ENCODE results near the gene SH3RF3.

The SH3RF3 gene

GRCh38 chr2:109246176-109246575 lies 117.2 kb downstream of the SH3RF3 start:
- DNase-seq = no peak

GRCh38 chr2:109246616-109247015 lies 117.6 kb downstream of the SH3RF3 start:
- no peak for DNase-seq

- DNase-seq = no peak
Measured at GRCh38 chr2:109247340-109247739, 118.3 kb downstream of the SH3RF3 start.

DNA sequence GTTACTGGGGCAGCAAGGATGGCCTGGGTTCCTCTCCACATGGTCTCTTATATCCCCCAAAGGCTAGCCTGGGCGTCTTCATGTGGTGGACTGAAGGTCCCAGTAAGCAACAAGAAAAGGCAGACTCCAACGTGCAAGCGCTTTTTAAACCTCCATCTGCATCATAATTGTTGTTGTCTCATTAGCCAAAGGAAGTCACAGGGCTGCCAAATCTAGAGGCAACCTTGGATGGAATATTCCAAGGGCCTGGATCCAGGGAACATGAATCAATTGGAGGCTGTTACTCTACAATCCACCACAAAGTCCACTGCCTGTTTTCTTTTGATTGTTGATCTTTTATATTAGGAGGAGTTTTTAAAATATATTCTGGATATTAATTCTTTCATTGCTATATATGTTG lies 118.8 kb downstream of the SH3RF3 start:
- no peak for DNase-seq

GRCh38 chr2:109248590-109248989 lies 119.6 kb downstream of the SH3RF3 start:
- no peak for DNase-seq

DNA sequence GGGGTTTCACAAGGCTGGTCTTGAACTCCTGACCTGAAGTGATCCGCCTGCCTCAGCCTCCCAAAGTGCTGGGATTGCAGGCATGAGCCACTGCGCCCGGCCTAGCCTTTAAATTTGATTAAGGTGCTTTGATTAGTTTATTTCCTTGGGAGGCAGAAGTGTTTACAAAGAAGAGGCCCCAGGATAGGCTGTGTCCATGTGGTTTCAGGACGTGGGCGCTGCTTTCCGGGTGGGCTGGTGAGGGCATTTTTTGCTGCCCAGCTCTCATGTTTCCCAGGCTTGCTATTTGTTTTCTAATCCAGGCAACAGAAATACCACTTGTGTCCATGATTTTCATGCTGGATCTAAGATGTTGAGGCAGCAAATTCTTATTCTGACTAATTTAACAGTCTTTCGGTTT lies 124.2 kb downstream of the SH3RF3 start:
- no peak for DNase-seq

DNA sequence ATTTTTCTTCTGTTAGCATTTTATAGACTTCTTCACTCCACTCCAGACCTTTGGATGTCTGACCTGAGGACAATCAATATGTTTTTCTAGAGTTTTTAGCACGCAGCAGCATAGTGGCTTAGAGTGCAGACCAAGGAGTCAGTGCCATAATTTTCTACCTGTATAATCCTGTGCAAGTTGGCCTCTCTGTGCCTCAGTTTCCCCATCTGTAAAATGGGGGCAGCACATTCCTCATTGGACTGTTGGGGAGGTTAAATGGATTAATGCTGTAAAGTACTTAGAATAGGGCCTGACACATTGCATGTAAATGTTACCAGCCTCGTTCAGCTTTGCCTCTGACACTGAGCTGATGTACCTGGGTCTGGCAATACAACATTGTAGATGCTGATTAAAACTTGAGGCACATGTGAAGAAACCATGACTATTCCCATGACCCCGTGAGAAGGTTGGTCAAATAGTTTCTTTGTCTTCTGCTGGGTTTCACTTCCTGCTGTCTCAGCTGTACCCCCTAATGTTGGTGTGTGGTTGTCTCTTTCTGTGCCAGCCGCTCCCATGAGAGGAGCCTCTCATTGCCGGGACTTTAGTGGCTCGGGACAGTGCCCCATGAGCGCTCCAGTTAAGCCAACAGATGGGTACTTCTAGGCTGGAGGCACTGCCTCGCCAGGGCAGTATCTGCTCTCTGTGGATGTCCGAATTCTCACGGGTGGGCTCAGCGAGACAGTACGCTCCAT lies 125.3 kb downstream of the SH3RF3 start:
- DNase-seq = no peak

- DNase-seq = peak; percentile 12
Measured at GRCh38 chr2:109255654-109256053, 126.6 kb downstream of the SH3RF3 start.

DNA sequence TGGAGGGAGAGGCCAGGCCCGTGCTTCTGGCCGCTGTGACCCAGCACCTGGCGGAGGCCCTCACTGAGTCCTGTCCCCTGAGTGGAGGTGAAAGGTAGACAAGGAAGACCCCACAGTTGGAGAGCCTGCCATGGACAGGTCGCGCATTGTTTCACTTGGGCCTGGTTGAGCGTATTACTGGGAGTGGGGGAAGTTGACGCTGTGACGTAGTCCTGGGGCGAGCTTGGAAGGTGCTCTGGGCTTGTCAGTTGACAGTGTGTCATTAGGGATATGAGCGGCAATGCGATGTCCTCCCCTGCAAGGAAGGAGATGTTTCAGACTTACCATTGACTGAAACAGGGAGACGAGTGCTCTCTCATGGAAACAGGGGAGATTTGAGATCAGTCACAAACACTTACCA lies 127.1 kb downstream of the SH3RF3 start:
- DNase-seq = no peak

- no peak for DNase-seq
Measured at GRCh38 chr2:109256921-109257320, 127.9 kb downstream of the SH3RF3 start.

DNA sequence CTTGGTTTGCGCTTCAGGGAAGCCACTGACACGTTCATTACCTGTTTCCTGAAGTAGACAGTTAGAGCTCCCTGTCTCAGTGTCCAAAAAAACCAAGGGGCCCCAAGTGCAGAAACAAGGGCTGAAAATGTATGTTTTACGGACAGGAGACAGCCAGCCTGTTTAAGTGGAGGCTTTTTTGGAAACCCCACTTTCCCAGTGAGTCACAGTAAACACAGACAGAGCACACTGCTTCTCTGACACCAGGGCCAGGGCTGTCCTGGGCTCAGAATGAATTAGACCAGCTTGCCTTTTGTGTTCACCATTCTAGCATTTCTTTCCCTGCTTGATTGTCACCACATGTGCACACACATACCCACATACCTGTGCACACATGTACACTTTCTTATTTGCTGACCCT lies 128.6 kb downstream of the SH3RF3 start:
- DNase-seq = no peak

DNA sequence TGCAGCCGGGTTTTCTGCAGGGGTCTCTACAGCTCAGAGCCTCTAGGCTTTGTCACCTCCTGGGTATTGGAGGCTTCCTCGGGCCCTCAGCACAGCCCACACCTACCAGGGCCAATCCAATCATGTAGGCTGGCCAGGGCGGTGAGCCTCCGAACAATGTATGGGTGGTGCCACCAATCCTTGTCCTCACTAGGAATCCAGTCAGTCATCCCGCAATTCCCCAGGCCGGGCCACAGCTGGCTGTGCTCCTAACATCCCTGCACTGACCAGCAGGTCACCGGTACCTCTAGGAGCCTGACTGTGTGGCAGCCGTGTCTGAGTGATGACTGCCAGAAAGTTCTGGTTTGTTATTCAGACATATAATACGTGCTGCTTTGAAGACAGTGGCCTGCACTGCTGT lies 129.4 kb downstream of the SH3RF3 start:
- DNase-seq = no peak

DNA sequence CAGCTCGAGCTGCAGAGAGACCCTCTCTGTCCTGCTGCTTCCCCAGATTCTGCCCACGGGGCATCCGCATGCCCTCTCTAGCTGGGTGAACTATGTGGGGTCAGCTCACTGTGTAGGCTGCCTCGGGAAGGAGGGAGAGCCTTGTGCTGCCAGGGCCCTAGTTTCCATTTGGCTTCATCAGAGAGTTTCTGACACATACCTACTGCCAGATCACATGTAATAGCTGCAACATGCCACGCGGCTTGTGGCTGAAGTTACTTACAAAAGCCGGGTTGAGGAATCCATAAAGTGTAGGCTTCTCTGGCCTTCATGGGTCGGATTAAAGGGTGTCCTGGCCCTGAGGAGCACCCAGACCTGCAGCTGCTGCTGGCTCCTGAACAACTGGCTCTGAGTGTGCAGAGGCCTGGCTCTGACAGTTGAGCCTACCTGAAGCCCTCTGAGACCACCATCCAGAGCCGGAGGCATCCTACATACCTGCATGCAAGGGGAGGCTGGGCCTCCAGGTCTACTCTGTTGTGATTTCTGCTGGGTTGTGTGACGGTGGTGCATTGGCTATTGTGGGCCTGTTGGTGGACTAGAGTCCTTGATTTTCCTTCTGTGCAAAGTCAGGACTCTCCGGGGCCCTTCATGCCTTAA lies 130.0 kb downstream of the SH3RF3 start:
- DNase-seq = no peak

GRCh38 chr2:109259671-109260070 lies 130.7 kb downstream of the SH3RF3 start:
- DNase-seq = no peak

DNA sequence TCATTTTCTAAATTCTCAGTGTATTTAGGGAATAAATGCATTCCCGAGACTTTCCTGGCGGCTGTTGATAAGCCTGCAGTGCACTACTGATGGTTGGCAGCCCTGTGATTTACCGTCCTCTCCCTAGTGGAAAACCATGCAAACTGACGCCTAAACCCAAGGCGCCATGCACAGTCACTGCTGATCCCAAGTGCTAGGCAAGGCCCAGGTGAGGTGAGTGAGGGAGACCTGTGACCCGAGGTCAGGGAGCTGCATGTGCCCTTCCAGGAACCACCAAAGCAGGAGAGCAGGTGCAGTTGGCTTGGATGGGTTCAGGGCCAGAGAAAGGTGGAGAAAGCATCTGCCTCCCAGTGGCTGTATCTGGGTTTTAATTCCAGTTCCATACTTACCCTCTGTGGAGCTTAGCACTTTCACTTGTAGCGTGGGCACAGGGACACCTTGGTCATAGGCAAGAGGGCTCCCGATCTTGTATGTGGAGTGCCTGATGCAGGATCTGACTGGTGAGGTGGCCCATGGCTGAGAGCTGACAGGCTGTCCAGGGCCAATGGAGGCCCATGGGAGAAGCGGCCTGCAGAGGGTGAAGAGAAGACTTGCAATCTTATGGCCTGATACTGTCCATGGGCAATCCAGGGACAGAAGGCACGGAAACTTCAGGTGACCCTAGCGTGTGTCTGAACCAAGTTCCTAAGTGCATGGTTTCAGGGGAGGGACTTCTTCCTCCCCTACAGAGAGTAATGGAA lies 131.3 kb downstream of the SH3RF3 start:
- no peak for DNase-seq

DNA sequence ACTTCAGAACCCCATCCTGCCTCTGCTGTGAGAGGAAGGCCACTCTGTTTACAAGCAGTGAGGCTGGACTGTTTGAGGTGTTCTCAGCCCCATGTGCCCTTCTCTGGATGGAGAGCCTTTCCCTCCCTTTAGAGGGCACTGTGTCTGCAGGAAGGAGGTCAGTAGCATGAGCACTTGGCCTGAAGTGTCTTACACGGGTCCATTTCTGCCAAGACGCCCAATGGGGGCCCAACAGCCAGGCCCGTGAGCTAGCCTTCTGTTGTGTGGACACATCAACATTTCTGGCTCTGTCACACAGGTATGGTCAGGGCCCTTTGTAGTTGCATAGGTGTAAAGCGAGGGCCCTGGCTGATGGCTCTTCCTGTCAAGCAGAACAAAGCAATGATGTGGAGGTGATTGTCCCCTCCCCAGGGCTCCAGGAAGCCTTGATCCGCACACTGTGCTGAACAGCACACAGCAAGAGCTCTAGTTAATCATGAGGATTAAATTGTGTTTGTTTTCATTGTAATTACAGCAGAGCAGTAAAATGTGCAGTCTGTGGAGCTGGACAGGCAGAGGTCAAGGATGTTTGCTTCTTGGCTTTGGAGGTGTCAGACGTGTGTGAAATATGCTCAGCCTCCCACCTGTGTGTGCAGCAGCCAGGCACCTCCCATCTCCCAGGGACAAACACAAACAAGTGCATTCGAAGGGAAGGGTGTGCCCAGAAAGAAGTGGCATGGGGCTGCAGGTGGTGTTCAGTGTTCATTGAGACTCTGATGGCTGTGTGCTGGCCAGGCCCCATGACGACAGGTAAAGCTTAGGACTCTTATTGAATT lies 132.1 kb downstream of the SH3RF3 start:
- DNase-seq = peak; percentile 40

- DNase-seq = no peak
Measured at GRCh38 chr2:109261906-109262631, 133.1 kb downstream of the SH3RF3 start.

DNA sequence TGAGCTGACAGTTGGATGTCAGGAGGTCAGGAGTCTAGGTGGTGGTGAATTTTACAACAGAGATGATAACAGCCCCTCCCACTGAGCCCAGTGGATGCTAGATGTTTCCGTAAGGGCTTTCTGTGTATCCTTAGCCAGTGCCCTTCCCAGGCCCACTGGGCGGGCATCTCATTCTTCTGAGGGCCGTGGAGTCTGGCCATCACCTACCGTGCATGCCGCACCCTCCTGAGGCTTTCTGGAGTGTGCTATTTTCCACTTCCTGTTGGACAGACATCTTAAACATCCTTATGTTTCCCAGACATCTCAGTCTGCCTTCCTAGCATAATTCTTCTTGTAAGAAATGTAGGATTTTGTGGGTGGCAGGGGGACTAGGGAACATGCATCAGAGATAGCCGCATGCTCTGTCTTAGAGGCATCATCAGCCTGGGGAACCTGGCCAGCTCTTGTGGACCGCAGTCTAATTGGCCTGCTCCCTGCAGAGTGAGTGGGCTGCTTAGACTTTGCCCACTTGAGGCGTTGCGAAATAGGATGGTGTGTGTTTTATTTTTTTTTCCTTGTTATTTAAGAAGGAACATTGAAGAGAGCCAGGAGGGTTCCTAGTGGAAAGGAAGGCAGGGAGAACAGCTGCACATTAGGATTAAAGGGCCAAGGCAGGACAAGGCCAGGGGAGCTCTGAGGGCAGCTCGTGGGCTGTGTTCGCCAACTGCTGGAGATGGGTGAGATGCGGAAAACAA lies 135.8 kb downstream of the SH3RF3 start:
- no peak for DNase-seq

DNA sequence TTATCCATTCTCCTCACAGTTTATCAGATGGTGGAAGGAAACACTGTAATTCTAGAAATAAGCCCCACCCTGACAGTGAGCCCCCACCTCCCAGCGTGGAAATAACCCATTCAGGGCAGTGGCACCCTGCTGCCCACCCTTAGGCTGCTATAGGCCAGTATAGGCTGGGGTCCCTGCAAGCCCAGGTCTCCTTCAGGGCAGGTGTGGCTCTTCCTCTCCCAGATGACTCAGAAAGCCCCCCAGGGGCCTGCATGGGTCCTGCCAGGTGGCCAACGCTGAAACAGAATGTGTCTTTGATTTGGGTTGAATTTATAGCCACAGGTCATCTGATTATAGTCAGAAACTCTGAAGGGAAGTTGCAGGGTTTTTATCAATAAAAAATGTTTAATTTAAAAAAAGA lies 136.4 kb downstream of the SH3RF3 start:
- no peak for DNase-seq

DNA sequence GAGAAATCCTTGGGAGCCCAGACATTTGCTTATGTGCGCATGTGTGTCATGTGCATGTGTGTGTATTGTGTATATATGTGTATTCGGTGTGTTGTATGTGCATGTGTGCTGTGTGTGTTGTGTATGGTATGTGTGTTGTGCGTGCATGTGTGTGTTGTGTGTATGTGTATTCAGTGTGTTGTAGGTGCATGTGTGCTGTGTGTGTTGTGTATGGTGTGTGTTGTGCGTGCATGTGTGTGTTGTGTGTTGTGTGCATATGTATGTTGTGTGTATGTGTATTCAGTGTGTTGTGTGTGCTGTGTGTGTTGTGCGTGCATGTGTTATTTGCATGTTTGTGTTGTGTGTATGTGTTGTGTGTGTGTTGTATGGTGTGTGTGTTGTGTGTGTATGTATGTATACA lies 136.9 kb downstream of the SH3RF3 start:
- DNase-seq = no peak

GRCh38 chr2:109266496-109266895 lies 137.5 kb downstream of the SH3RF3 start:
- no peak for DNase-seq

Measured in hematopoietic multipotent progenitor cell treated with erythropoietin and hydrocortisone succinate and interleukin-3 and kit ligand, for 4 days (in vitro differentiated cells).